ENCODE measurements around the gene POU3F4.

The POU3F4 gene

DNA sequence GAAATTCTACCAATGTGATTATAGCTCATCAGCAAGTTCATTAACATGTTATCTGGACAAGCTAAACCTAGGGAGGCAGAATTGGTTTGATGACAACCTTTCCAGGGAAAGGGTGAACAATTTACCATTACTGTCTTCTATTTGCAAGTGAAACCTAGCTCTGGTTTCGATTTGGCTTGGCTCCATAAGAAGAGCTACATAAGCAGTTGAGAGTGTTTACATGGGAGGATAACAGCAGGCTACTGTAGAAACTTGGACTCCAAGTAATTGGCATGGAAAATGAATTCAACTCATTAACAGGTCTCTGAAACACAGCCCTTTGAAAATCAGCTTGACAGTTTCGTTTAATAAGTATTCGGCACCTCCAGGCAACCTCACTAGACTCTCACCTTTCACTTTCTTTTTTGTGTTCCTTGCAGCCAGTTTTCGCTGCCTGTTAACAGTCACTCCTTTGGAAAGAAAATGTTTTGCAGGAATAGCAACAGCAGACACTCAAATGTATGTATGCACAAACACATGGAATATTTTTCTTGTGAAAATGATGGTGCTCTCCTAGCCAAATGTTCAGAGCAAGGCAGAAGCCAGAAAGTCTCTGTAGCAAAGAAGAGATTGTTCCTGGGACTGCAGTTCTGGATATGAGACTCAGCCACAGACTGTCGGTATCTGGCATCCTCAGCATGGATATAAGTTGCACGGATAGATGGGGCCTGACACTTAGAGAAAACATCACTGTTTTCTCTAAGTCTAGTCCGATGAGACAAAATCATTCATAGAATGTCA is 27.5 kb downstream of the POU3F4 start:
- in situ Hi-C loops (cut with MboI; ENCODE audit: low sequenced_read_pairs) = no loop called here
- Histone ChIP-seq H3K36me3 (replicated peaks) (no peaks in the 10 kb centered on the region), H3K9me3 (no peaks in the 10 kb centered on the region), H3K4me3 (no peak overlapping the region), H3K27me3 (ENCODE audit: low read depth) (no peaks in the 10 kb centered on the region), H3K4me1 (no peaks in the 10 kb centered on the region)
- no peak for DNase-seq (ENCODE audit: low spot score in 2 of 2)
